HFFc6 (cell line): ENCODE data around the gene SEC23A. TPM values are rescaled to one million over a fixed set of nuclear protein-coding genes. Genes with fewer than 3 reads are reported as not detected.
"Not testable (repeated sequence)": the region's sequence is repeated elsewhere in the genome, so short reads cannot be mapped to it uniquely, and the experiment has no call there.

Source experiments
- DNase-seq: peaks from one replicate; pipeline ENCODE4 v3.0.0-alpha.2; 2018
- H3K27ac Mint-ChIP-seq: 2 replicates; pipeline ENCODE4 v1.8.0; 2020; ENCODE audit warnings: mild to moderate bottlenecking, mixed read lengths
- H3K27me3 Mint-ChIP-seq: 2 replicates; pipeline ENCODE4 v1.8.0; 2021; ENCODE audit warnings: mild to moderate bottlenecking, moderate library complexity, mixed read lengths; ENCODE audit not compliant: insufficient read depth
- H3K36me3 Mint-ChIP-seq: 2 replicates; pipeline ENCODE4 v1.8.0; 2021; ENCODE audit warnings: low read depth, mixed read lengths
- H3K4me1 Mint-ChIP-seq: 2 replicates; pipeline ENCODE4 v1.8.0; 2020; ENCODE audit warnings: low read depth, mixed read lengths
- H3K4me3 Mint-ChIP-seq: 2 replicates; pipeline ENCODE4 v1.8.0; 2020; ENCODE audit warnings: mild to moderate bottlenecking, moderate library complexity, mixed read lengths
- H3K9me3 Mint-ChIP-seq: 2 replicates; pipeline ENCODE4 v1.8.0; 2020; ENCODE audit warnings: mild to moderate bottlenecking, mixed read lengths
- total RNA-seq, 6 experiments: library from RNA; stranded (reverse); fragmentation: NEBNext Ultra II Directional; extraction: Animal tissue kit (Norgen Biotek cat#: 25700); gene quantifications; 2 replicates in 1 of 6; 3 replicates in 5 of 6; pipeline ENCODE4 v1.2.3, GENCODE V29; 2021
- TF ChIP-seq, protein P1 (sequence below): fragments of 200-600 bp; sonication (generic); IDR thresholded peaks from 2 replicates; pipeline ENCODE4 v1.5.0; 2021; ENCODE audit warnings: antibody characterized with exemption, mild to moderate bottlenecking

The SEC23A gene
- total RNA-seq, 6 experiments from 2014 or later = 199 to 255 (median 241) TPM

DNA sequence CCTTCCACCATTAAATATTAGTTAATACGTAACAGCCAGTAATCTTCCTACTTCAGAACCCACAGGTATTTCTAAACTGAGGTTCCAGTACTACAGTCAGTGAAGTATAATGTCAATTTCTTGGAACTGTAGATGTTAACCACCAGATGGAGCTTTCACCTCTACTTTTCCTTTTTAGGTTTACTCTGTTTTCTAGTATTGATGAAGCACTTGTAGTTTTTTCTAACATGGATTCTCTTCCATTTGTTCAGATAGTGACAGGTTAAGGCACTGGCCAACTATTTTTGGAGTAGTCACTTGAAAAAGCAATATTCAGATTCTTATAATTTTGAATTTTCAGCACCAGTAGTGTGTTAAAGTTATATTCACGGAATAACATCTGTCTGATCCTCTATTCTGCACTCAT is 4.6 kb upstream of the SEC23A start:
- Mint-ChIP-seq H3K4me3 (no peak overlapping the region), H3K36me3 (peaks cover 5% of the 10 kb centered on the region; the same call in 1 of the 2 replicates), H3K27ac (no peak overlapping the region), H3K4me1 (peaks cover 23% of the 10 kb centered on the region), H3K27me3 (no peaks in the 10 kb centered on the region), H3K9me3 (no peaks in the 10 kb centered on the region)
- peak; percentile 35 for DNase-seq
- TF ChIP-seq, protein P1, sequence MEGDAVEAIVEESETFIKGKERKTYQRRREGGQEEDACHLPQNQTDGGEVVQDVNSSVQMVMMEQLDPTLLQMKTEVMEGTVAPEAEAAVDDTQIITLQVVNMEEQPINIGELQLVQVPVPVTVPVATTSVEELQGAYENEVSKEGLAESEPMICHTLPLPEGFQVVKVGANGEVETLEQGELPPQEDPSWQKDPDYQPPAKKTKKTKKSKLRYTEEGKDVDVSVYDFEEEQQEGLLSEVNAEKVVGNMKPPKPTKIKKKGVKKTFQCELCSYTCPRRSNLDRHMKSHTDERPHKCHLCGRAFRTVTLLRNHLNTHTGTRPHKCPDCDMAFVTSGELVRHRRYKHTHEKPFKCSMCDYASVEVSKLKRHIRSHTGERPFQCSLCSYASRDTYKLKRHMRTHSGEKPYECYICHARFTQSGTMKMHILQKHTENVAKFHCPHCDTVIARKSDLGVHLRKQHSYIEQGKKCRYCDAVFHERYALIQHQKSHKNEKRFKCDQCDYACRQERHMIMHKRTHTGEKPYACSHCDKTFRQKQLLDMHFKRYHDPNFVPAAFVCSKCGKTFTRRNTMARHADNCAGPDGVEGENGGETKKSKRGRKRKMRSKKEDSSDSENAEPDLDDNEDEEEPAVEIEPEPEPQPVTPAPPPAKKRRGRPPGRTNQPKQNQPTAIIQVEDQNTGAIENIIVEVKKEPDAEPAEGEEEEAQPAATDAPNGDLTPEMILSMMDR = peak; percentile 80

DNA sequence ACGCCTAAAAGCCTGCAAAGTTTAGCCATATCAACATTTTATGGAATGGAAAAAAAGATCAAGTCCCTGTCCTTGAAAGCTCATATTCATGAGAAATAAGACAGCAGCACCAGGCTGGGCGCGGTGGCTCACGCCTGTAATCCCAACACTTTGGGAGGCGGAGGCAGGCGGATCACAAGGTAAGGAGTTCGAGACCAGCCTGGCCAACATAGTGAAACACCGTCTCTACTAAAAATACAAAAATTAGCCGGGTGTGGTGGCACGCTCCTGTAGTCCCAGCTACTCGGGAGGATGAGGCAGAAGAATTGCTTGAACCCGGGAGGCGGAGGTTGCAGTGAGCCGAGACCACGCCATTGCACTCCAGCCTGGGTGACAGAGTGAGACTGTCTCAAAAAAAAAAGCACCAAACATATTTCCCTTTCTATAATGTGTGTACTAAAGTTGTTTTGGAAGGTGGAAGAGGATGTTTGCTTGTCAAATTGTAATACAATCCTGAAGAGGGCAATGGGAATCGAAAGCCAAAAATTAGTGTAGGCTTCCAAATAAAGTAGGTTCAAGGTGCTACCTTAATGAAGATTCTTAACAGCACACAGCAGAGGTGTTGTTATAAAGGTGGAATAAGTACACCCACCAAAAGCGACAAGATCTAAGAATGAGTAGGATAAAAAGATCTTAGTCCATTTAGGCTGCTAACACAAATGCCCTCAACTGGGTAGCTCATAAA is 1.2 kb upstream of the SEC23A start:
- H3K27me3 Mint-ChIP-seq, H3K9me3 Mint-ChIP-seq, DNase-seq: not testable (repeated sequence)
- Mint-ChIP-seq H3K4me1 (peaks cover 38% of the 10 kb centered on the region), H3K4me3 (peak overlapping the region; percentile 95), H3K27ac (peak overlapping the region; percentile 92), H3K36me3 (peaks cover 14% of the 10 kb centered on the region)

DNA sequence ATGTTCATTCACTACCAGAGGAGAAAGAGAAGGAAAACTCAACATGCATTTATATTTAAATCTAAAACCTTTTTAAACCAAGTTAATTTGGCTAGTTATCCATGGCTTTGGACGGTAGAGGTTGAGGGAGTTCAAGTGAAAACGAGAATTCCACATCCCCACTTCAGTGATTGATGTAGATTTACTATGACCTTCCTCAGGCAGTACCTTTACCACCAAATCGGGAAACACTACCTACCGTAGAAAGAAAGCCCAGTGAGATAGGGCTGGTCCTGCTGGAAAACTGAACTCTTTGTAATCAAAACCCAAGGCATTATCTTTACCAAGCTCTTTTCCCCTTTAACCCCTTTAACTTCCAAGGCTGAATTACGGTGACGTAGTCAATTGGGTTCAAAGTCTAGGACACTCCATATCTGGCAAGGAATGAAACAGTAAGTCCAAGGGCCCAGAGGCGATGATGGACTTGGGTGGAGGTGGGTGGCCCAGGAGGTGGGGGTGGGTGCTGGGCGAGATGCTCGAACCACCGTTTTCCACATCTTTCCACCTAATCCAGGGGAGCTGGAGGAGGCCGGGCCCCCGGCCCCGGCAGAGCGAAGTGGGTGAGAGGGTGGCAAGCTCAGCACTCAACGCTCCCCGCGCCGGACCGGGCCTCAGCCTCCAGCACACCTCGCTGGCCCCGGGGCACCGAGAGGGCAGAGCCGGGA is 618 bp downstream of the SEC23A start:
- Mint-ChIP-seq H3K4me1 (peaks cover 47% of the 10 kb centered on the region), H3K36me3 (peaks cover 14% of the 10 kb centered on the region), H3K27me3 (no peaks in the 10 kb centered on the region), H3K4me3 (peak overlapping the region; percentile 95), H3K9me3 (no peaks in the 10 kb centered on the region), H3K27ac (peak overlapping the region; percentile 92)
- TF ChIP-seq, protein P1 = no peak
- peak; percentile 18 for DNase-seq

DNA sequence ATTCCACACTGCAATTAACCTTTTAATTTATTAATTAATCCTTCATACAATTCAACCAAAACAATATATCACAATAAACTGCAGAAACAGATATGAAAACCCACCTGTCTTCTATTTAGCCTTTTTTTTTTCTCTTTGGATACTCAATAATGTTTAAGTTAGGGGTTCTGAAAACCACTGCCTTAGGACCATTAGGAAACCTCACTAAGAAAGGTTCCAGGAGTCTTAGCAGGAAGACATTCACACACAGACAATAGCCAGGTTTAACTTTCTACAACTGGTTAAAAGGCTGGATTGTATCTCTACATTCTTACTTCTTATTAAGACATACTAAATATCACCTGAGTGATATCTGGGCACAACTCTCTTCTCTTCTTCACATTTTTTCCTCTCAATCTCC is 3.3 kb downstream of the SEC23A start:
- peaks cover 55% of the 10 kb centered on the region for H3K4me1 Mint-ChIP-seq
- no peaks in the 10 kb centered on the region for H3K9me3 Mint-ChIP-seq
- H3K27me3 Mint-ChIP-seq = no peaks in the 10 kb centered on the region
- peak overlapping the region; percentile 48 for H3K4me3 Mint-ChIP-seq
- H3K27ac Mint-ChIP-seq = no peak overlapping the region
- no peak for DNase-seq
- H3K36me3 Mint-ChIP-seq = peaks cover 22% of the 10 kb centered on the region
- TF ChIP-seq, protein P1 = no peak

DNA sequence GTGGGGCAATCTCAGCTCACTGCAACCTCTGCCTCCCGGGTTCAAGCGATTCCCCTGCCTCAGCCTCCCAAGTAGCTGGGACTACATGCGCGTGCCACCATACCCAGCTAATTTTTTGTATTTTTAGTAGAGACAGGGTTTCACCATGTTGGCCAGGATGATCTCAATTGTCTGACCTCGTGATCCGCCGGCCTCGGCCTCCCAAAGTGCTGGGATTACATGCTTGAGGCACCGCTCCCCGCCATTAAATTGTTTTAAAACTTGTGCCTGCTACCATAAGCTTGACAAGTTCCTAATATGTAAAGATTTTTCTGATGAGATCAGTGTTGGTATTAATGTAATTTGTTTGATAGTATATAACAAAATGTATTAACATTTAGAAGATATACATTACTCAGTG is 3.8 kb downstream of the SEC23A start:
- DNase-seq, H3K27me3 Mint-ChIP-seq, H3K9me3 Mint-ChIP-seq, H3K27ac Mint-ChIP-seq: not testable (repeated sequence)
- Mint-ChIP-seq H3K4me3 (0 out of 2 replicates have a peak overlapping the region, but pooled peaks have one; percentile 48), H3K4me1 (peaks cover 55% of the 10 kb centered on the region), H3K36me3 (peaks cover 27% of the 10 kb centered on the region)

DNA sequence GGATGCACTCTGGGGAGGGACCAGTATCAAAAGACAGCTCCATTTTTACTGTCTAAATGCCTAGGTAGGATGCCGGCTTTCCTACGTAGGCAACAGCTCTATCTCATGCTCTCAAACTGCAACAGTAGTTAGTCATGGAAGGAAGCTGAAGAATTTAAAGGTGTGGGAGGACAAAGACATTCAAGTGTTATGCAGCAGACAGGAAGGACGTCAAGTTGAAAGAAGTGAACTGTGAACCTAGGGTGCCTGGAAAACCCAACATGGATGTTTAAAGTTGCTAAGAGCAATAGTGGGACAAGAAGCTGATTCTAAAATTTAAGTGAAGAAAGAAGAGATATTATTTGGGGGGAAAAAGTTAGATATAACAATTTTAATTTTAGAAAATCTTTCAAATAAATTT is 5.9 kb downstream of the SEC23A start:
- peak overlapping the region; percentile 6; the same call in 1 of the 2 replicates for H3K27ac Mint-ChIP-seq
- no peak overlapping the region for H3K4me3 Mint-ChIP-seq
- TF ChIP-seq, protein P1 = no peak
- no peaks in the 10 kb centered on the region for H3K27me3 Mint-ChIP-seq
- H3K36me3 Mint-ChIP-seq = peaks cover 23% of the 10 kb centered on the region
- H3K4me1 Mint-ChIP-seq = peaks cover 47% of the 10 kb centered on the region
- no peaks in the 10 kb centered on the region for H3K9me3 Mint-ChIP-seq
- DNase-seq = no peak
